SK-N-SH (cell line): ENCODE results near the gene ARHGEF39. TPM values are rescaled to one million over a fixed set of nuclear protein-coding genes. Genes with fewer than 3 reads are reported as not detected.

Source experiments
- CTCF ChIA-PET: fragments of 300-600, 350-600 bp; formaldehyde crosslinking; extraction: SDS; loops from one replicate; lab custom pipeline; 2021; lab: Yijun Ruan, JAX
- POLR2A ChIA-PET: fragments of 350-600 bp; sonication (Branson Sonifier 250); formaldehyde crosslinking; extraction: SDS; loops from one replicate; lab custom pipeline; 2020; ENCODE audit warnings: antibody characterized with exemption, inconsistent platforms; lab: Yijun Ruan, JAX
- DNase-seq: peaks from one replicate; pipeline ENCODE4 v3.0.0; 2012
- H2AFZ ChIP-seq: fragments of 200-600 bp; sonication (generic); 2 replicates; pipeline ENCODE4 v1.8.1; 2016; ENCODE audit warnings: antibody characterized with exemption, mild to moderate bottlenecking, low read depth
- H3F3A ChIP-seq: fragments of 200-600 bp; sonication (generic); replicated peaks from 2 replicates; pipeline ENCODE3; 2016; ENCODE audit warnings: antibody characterized with exemption, mild to moderate bottlenecking; ENCODE audit not compliant: insufficient read depth
- H3K27ac ChIP-seq, 2 experiments: fragments of 200-500 bp in 1 of 2; fragments of 200-600 bp in 1 of 2; sonication (Bioruptor generic) in 1 of 2; sonication (generic), shearing (Covaris generic) in 1 of 2; 2 replicates each; pipeline versions ENCODE4 v1.5.1 to v1.6.1; 2014 to 2016; ENCODE audit warnings: low read depth in 2 of 2, inconsistent platforms in 1 of 2, low read length in 1 of 2, mild to moderate bottlenecking in 1 of 2, mixed read lengths in 1 of 2
- H3K27me3 ChIP-seq: fragments of 200-600 bp; sonication (generic), shearing (Covaris generic); 2 replicates; pipeline ENCODE4 v1.6.1; 2016; ENCODE audit warnings: mixed run types; ENCODE audit not compliant: insufficient read depth
- H3K36me3 ChIP-seq, 2 experiments: fragments of 200-500 bp in 1 of 2; fragments of 200-600 bp in 1 of 2; sonication (Bioruptor generic) in 1 of 2; sonication (generic) in 1 of 2; replicated peaks in 1 of 2; 2 replicates each; pipeline versions ENCODE3 to v1.5.1; 2014 to 2016; ENCODE audit warnings: low read length in 1 of 2, mild to moderate bottlenecking in 1 of 2; ENCODE audit not compliant: insufficient read depth in 2 of 2, control insufficient read depth in 1 of 2
- H3K4me1 ChIP-seq, 2 experiments: fragments of 200-500 bp in 1 of 2; fragments of 200-600 bp in 1 of 2; sonication (Bioruptor generic) in 1 of 2; sonication (generic), shearing (Covaris generic) in 1 of 2; 2 replicates each; pipeline versions ENCODE4 v1.5.1 to v1.6.1; 2014 to 2016; ENCODE audit warnings: low read depth in 1 of 2, low read length in 1 of 2, mixed run types in 1 of 2; ENCODE audit not compliant: insufficient read depth in 2 of 2, control insufficient read depth in 1 of 2
- H3K4me2 ChIP-seq: fragments of 200-600 bp; sonication (generic), shearing (Covaris generic); 2 replicates; pipeline ENCODE4 v1.6.1; 2017; ENCODE audit warnings: mixed run types
- H3K4me3 ChIP-seq, 2 experiments: fragments of 200-500 bp in 1 of 2; fragments of 200-600 bp in 1 of 2; sonication (Bioruptor generic) in 1 of 2; sonication (generic), shearing (Covaris generic) in 1 of 2; 2 replicates each; pipeline versions ENCODE4 v1.5.1 to v1.8.1; 2014 to 2016; ENCODE audit warnings: low read depth in 2 of 2, inconsistent platforms in 1 of 2, low read length in 1 of 2, mild to moderate bottlenecking in 1 of 2, mixed read lengths in 1 of 2, moderate library complexity in 1 of 2
- H3K79me2 ChIP-seq: fragments of 200-600 bp; sonication (generic); 2 replicates; pipeline ENCODE4 v1.8.1; 2017; ENCODE audit warnings: mild to moderate bottlenecking; ENCODE audit not compliant: insufficient read depth
- H3K9ac ChIP-seq: fragments of 200-600 bp; sonication (generic); 2 replicates; pipeline ENCODE4 v1.6.1; 2017; ENCODE audit warnings: mixed run types
- H3K9me2 ChIP-seq: fragments of 200-600 bp; sonication (generic); 2 replicates; pipeline ENCODE4 v1.6.1; 2017; ENCODE audit warnings: mixed run types
- H3K9me3 ChIP-seq: fragments of 200-600 bp; sonication (generic); 2 replicates; pipeline ENCODE4 v1.6.1; 2017; ENCODE audit warnings: mixed run types, mild to moderate bottlenecking, moderate library complexity
- H4K20me1 ChIP-seq: fragments of 200-600 bp; sonication (generic); 2 replicates; pipeline ENCODE4 v1.6.1; 2017; ENCODE audit warnings: mild to moderate bottlenecking, mixed run types; ENCODE audit not compliant: insufficient read depth
- ELF1 ChIP-seq: IDR thresholded peaks from 2 replicates; pipeline ENCODE4 v1.4.0; 2012
- EP300 ChIP-seq, 2 experiments: IDR thresholded peaks; 2 replicates each; pipeline versions ENCODE4 v1.4.0 to v1.6.1; 2012; ENCODE audit warnings: borderline replicate concordance in 1 of 2, low read depth in 1 of 2, low read length in 1 of 2
- FOSL2 ChIP-seq: IDR thresholded peaks from 2 replicates; pipeline ENCODE4 v1.4.0; 2012; ENCODE audit warnings: low read depth, mild to moderate bottlenecking, moderate library complexity, borderline replicate concordance
- FOXJ3 ChIP-seq: sonication (generic); formaldehyde crosslinking; IDR thresholded peaks from 2 replicates; pipeline ENCODE4 v1.5.1; 2020; ENCODE audit warnings: mild to moderate bottlenecking, missing genetic modification reagents
- FOXM1 ChIP-seq: IDR thresholded peaks from 2 replicates; pipeline ENCODE4 v1.4.0; 2012; ENCODE audit warnings: low read depth, mild to moderate bottlenecking
- MEF2A ChIP-seq: IDR thresholded peaks from 2 replicates; pipeline ENCODE4 v1.4.0; 2012; ENCODE audit warnings: low read depth, borderline replicate concordance
- POLR2AphosphoS5 ChIP-seq: IDR thresholded peaks from 2 replicates; pipeline ENCODE4 v1.6.1; 2012; ENCODE audit warnings: low read depth, low read length
- RAD21 ChIP-seq: IDR thresholded peaks from 2 replicates; pipeline ENCODE4 v1.6.1; 2012; ENCODE audit warnings: mild to moderate bottlenecking, low read length
- RFX5 ChIP-seq: IDR thresholded peaks from 2 replicates; pipeline ENCODE4 v1.6.1; 2012; ENCODE audit warnings: mild to moderate bottlenecking, improper control_type of control experiment, low read length
- RXRA ChIP-seq: IDR thresholded peaks from 2 replicates; pipeline ENCODE4 v1.4.0; 2012; ENCODE audit warnings: low read depth, mild to moderate bottlenecking, borderline replicate concordance
- SIN3A ChIP-seq: IDR thresholded peaks from 2 replicates; pipeline ENCODE4 v1.6.1; 2012; ENCODE audit warnings: low read depth, mild to moderate bottlenecking, low read length, moderate library complexity, borderline replicate concordance
- SMC3 ChIP-seq: IDR thresholded peaks from 2 replicates; pipeline ENCODE4 v1.6.1; 2012; ENCODE audit warnings: low read depth, low read length, improper control_type of control experiment
- TAF1 ChIP-seq: IDR thresholded peaks from 2 replicates; pipeline ENCODE4 v1.6.1; 2012; ENCODE audit warnings: low read depth, mild to moderate bottlenecking, low read length, moderate library complexity, borderline replicate concordance
- TCF12 ChIP-seq: IDR thresholded peaks from 2 replicates; pipeline ENCODE4 v1.4.0; 2012
- TEAD4 ChIP-seq: IDR thresholded peaks from 2 replicates; pipeline ENCODE4 v1.4.0; 2012; ENCODE audit warnings: mild to moderate bottlenecking, borderline replicate concordance; ENCODE audit not compliant: insufficient read depth
- WGBS: methylation state at CpG from one replicate; pipeline ENCODE4 v1.1.6; 2017; ENCODE audit warnings: low lambda C conversion rate; 5-methylcytosine and 5-hydroxymethylcytosine counted together
- polyA plus RNA-seq, 3 experiments: library from polyadenylated mRNA; depleted of rRNA; stranded (reverse); fragments of >200 nt; gene quantifications; 2 replicates each; pipeline ENCODE4 v1.2.3, GENCODE V29; 2012
- TF ChIP-seq, protein P1 (sequence below): IDR thresholded peaks from 2 replicates; pipeline ENCODE4 v1.4.0; 2012; ENCODE audit warnings: low read depth, borderline replicate concordance
- TF ChIP-seq, protein P2 (sequence below): IDR thresholded peaks from 2 replicates; pipeline ENCODE4 v1.6.1; 2012; ENCODE audit warnings: mild to moderate bottlenecking, low read depth, low read length, moderate library complexity
- TF ChIP-seq, protein P3 (sequence below): fragments of 150-350 bp; IDR thresholded peaks from 2 replicates; pipeline ENCODE4 v1.6.1; 2016; ENCODE audit warnings: mild to moderate bottlenecking, low read depth, low read length

Gene ARHGEF39
- polyA plus RNA-seq, 1 of the 3 experiments (the other 2 are of a cell fraction): 4.9 TPM

DNA sequence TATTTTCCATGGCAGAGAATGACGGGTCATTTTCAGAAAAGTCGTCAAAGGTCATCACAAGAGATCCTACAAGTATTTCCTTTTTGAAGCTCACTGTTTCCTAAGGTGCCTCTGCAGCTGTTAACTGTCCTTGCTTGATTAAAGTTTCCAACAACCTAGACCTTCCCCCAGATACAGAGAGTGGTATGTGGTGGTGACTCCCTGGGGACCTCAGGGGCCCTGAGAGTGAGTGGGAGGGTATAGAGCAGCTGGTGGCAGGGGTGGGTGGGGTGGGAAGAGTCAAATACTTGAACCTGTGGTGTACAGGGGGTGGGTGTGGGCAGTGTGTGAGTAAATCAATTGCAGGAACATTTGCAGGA is 45.2 kb downstream of the ARHGEF39 start:
- no peaks in the 10 kb centered on the region for H3K9me3 ChIP-seq
- H3K4me2 ChIP-seq: no peak overlapping the region
- H3K4me3 ChIP-seq: no peak overlapping the region
- H4K20me1 ChIP-seq: no peaks in the 10 kb centered on the region
- H3K27me3 ChIP-seq: 0 out of 2 replicates have a peak, but pooled peaks cover 4% of the 10 kb centered on the region
- H3K36me3 ChIP-seq: no peaks in the 10 kb centered on the region
- H3K79me2 ChIP-seq: no peaks in the 10 kb centered on the region
- no peak for DNase-seq
- no peak overlapping the region for H3K9ac ChIP-seq
- H3K27ac ChIP-seq: no peak overlapping the region
- WGBS: 77% methylated on average over 2 of the region's 2 CpGs
- H2AFZ ChIP-seq: no peak overlapping the region
- TF ChIP-seq, protein P1, sequence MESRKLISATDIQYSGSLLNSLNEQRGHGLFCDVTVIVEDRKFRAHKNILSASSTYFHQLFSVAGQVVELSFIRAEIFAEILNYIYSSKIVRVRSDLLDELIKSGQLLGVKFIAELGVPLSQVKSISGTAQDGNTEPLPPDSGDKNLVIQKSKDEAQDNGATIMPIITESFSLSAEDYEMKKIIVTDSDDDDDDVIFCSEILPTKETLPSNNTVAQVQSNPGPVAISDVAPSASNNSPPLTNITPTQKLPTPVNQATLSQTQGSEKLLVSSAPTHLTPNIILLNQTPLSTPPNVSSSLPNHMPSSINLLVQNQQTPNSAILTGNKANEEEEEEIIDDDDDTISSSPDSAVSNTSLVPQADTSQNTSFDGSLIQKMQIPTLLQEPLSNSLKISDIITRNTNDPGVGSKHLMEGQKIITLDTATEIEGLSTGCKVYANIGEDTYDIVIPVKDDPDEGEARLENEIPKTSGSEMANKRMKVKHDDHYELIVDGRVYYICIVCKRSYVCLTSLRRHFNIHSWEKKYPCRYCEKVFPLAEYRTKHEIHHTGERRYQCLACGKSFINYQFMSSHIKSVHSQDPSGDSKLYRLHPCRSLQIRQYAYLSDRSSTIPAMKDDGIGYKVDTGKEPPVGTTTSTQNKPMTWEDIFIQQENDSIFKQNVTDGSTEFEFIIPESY: no peak
- no peak for TF ChIP-seq POLR2AphosphoS5
- no peak for TF ChIP-seq SMC3
- TF ChIP-seq, protein P2, sequence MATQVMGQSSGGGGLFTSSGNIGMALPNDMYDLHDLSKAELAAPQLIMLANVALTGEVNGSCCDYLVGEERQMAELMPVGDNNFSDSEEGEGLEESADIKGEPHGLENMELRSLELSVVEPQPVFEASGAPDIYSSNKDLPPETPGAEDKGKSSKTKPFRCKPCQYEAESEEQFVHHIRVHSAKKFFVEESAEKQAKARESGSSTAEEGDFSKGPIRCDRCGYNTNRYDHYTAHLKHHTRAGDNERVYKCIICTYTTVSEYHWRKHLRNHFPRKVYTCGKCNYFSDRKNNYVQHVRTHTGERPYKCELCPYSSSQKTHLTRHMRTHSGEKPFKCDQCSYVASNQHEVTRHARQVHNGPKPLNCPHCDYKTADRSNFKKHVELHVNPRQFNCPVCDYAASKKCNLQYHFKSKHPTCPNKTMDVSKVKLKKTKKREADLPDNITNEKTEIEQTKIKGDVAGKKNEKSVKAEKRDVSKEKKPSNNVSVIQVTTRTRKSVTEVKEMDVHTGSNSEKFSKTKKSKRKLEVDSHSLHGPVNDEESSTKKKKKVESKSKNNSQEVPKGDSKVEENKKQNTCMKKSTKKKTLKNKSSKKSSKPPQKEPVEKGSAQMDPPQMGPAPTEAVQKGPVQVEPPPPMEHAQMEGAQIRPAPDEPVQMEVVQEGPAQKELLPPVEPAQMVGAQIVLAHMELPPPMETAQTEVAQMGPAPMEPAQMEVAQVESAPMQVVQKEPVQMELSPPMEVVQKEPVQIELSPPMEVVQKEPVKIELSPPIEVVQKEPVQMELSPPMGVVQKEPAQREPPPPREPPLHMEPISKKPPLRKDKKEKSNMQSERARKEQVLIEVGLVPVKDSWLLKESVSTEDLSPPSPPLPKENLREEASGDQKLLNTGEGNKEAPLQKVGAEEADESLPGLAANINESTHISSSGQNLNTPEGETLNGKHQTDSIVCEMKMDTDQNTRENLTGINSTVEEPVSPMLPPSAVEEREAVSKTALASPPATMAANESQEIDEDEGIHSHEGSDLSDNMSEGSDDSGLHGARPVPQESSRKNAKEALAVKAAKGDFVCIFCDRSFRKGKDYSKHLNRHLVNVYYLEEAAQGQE: no peak
- TF ChIP-seq EP300 (IDR thresholded peaks at IDR 0.05; ENCODE audit: borderline replicate concordance in 1 of 2, low read depth in 1 of 2, low read length in 1 of 2): no peak
- TF ChIP-seq, protein P3, sequence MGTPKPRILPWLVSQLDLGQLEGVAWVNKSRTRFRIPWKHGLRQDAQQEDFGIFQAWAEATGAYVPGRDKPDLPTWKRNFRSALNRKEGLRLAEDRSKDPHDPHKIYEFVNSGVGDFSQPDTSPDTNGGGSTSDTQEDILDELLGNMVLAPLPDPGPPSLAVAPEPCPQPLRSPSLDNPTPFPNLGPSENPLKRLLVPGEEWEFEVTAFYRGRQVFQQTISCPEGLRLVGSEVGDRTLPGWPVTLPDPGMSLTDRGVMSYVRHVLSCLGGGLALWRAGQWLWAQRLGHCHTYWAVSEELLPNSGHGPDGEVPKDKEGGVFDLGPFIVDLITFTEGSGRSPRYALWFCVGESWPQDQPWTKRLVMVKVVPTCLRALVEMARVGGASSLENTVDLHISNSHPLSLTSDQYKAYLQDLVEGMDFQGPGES: no peak
- TF ChIP-seq MEF2A: no peak
- no peak for TF ChIP-seq TCF12
- TF ChIP-seq FOXM1: no peak
- TF ChIP-seq SIN3A: no peak
- TF ChIP-seq RFX5: no peak
- no peak for TF ChIP-seq TEAD4
- TF ChIP-seq FOXJ3 (CRISPR knock-in tag): no peak
- no peak for TF ChIP-seq TAF1
- no peak for TF ChIP-seq FOSL2
- TF ChIP-seq ELF1: no peak
- no peak for TF ChIP-seq RAD21
- TF ChIP-seq RXRA: no peak
- peaks cover 0 to 12% of the 10 kb centered on the region in 2 experiments; a peak in 1 of 4 replicates for H3K4me1 ChIP-seq
- CTCF ChIA-PET: interaction anchor here (1.1 to 5.3 kb wide), 5 partner anchors 9 to 79 kb away, joined by 3 to 20 read pairs (median 11); partner anchors contain the start of genes CCDC107 and RMRP
- POLR2A ChIA-PET: interaction anchor here (0.6 to 0.8 kb wide), 2 partner anchors 9 to 43 kb away, joined by 3 to 5 read pairs; no protein-coding TSS in a partner anchor
- no peaks in the 10 kb centered on the region for H3K9me2 ChIP-seq
- H3F3A ChIP-seq: no peaks in the 10 kb centered on the region
